ENCODE results near the gene TSNAX. TPM values are rescaled to one million over a fixed set of nuclear protein-coding genes. Genes with fewer than 3 reads are reported as not detected.
"Not testable (repeated sequence)": the region's sequence is repeated elsewhere in the genome, so short reads cannot be mapped to it uniquely, and the experiment has no call there.

Gene TSNAX
- total RNA-seq, result 36.0 TPM

DNA sequence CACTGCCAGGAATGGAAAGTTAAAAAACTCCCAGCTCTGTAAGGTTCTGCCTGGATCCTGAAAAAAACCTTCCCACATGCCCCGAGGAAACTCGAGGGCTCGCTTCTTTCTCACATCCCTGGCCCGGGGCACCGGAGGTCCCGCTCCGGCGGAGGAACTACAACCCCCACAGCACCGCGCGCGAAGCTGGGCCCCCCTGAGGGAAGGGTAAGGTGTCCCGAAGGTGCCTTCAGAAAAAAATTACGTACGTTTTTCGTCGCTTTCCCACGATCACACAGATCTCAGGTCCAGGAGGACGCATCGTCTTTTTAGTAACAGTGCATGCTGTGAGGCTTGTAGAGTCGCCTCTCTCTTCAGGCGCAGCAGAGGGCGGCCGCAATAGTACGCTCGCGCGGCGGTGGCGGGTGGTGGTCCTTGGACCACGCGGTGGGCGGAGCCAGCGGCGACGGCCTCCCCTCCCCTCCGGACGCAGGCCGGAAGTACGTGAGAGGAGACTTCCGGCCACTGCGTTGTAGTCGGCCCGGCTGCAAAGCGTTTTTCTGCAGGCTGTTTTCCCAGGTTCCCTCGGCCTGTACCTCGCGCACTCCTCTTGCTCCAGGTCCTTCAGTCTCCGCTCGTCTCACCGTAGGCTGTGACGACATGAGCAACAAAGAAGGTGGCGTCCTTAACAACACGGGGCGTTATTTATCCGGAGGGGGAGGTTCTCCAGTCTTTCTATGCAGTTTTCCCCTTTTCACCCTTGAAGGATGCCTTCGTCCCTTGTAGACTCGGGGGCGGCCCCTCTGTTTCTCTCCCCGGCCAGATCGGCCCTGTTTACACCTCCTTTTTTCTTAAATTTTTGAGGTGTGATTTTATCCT is at the start of gene TSNAX:
TSS of gene TSNAX (plus strand) at position 498 of the 858 bp plus-strand sequence. CDS start at position 640, 142 bp downstream.
- peak; percentile 93 for DNase-seq

DNA sequence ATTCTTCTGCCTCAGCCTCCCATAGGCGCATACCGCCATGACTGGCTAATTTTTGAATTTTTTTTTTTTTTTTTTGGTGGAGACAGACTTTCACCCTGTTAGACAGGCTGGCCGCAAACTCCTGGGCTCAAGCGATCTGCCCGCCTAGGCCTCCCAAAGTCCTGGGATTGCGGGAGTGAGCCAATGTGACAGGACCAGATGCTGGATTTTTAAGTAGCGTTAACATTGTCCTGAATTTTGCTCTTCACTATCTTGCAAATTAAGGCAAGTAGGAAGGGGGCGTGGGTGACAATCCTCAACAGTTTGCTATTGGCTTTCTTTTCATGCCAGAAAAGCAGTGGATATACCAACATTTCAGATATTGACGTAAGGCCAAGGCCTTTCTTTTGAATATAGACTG is 49.7 kb upstream of the TSNAX start:
- no peak for DNase-seq

GRCh38 chr1:231480008-231480407 is 48.5 kb upstream of the TSNAX start:
- no peak for DNase-seq

DNA sequence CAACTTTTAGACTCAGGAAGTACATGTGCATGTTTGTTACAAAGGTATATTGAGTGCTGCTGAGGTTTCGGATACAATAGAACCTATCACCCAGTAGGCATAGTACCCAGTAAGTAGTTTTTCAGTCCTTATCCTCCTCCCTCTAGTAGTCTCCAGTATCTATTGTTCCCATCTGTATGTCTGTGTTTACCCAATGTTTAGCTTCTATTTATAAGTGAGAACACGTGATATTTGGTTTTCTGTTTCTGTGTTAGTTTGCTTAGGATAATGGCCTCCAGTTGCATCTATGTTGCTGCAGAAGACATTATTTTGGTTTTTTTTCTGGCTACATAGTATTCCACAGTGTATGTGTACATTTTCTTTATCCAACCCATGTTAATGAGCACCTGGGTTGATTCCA is 47.2 kb upstream of the TSNAX start:
- no peak for DNase-seq

DNA sequence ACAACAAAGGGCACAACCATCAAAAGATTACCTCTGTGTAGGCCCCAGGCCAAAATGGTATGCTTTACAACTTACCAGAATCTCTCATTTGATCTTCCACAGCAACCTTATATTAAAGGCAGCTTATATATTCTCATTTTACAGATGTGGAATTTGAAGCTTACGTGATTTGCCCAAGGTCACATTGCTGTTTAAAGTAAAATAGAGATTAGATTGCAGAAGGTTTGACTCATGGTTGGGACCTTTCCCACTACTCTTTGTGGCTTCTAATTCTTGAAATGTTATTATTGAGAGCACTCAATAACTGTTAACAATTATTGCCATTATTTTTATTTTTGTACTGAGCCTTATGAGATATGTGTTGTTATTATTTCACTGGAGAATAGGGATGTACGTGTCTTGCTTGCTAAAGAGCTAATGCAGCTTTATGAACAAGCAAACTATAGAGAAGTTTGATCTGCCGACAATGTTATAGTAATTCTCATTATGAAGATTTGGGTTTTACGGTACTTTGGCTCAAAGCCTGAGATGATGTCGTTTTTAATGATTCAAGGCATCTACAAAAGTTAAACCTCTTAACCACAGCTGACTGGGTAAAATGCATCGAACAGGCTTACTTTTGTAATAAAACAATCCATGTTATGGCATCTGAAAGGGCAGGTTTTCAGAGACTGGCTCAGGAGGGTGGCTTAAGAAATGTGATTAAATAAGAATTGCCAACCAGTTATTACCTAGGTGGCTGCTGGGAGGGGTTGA is 43.3 kb upstream of the TSNAX start:
- no peak for DNase-seq

DNA sequence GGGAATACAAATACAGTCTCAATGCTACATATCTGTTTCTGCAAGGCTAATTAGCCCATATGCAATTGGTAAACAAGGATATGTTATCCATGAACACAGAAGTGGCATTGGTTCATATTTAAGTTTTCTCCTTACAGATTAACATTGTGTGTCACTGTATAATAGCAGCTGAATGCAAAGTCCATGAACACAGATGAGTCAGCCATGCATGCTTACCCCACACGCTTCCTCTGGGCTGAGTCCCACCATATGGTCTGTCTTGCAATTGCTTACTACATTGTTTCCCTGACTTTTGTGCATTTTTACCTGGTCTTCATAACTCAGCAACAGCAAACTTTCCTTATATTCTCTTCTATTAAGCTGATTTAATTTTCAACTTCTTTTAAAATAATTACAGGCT is 41.5 kb upstream of the TSNAX start:
- DNase-seq, result no peak

GRCh38 chr1:231487910-231488309 is 40.6 kb upstream of the TSNAX start:
- DNase-seq, result no peak

DNA sequence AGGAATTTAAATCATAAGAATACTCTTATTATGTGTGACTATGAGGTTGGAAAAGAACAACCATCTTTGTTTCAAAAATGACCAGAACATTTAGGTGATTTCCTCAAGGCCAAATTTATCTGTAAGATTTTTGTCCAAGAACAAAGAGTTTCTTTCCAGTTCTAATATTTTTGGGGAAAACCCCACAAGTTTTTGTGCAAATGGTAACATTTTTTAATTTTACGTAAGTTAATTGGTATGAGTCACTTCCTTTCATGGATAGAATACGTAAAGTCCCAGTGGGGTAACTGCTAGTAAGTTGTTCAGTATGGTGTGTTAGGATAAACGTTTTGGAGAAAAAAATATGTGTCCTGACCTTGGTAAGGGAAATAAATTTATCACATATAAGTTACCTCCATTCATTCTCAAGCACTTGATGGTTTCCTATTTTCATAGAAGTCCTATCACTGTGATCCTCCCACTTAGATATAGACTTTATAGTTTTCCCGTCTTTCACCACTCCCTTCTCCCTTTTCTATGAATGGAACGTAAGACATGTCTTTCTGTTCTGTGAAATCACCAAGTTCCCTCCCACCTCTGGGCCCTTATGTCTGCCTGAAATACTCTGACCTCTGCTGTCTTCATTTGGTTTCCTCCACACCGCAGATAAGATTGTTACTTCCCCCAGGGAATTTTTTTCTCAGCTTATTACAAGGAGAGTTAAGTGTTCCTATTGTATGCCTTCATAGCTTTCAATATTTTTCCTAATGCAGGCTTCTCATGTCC is 34.9 kb upstream of the TSNAX start:
- no peak for DNase-seq

DNA sequence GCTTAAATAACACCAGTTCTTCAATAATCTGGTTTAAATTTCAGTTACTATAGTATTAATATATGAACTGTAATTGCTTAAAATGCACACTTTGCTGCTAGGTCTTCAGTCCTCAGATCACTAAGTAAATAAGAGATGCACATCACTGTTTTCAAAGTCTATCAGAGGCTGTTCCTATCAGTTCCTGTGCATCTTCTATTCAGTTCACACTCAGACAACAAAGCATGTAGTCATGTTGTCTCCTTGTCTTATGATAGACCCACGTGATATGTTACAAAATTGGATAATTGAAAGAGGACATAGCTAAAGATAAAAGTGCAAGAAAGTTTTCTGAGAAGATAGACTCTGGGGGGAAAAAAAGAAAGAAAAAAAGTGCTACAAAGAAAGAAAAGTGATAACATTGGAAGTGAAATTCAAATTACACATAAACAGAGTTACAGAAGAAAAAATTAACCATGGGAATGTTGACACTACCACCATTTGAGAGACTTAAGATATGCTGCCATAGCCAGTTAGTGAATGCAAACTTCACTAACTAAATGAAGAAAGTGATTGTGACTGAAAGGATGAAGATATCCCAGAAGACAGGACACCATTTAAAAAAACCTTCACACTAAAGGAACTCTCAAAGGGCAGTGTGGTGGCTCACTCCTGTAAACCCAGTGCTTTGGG is 33.9 kb upstream of the TSNAX start:
- no peak for DNase-seq

DNA sequence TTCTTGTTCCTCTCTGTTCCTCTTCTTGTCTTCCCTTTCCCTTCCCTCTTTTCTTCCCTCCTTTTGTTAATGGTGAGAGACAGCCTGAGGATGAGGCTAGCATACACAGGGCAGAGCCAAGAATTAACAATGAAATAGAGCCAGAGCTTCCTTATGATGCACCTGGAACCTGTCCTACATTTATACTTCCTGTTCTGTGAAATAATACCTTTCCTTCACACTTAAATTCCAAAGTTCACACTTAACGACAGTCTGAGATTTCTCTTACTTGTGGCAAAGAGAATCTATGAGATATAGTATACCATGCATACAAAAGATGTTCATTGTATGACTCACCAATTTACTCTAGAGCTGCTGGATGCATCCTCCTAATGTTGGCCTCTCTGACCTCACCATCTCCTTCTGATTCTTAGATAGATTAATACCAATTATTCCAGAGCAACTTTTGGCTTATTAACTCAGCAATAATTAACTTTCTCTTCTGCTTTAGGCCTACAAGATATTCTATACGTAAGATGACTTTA is 30.8 kb upstream of the TSNAX start:
- DNase-seq, result no peak

DNA sequence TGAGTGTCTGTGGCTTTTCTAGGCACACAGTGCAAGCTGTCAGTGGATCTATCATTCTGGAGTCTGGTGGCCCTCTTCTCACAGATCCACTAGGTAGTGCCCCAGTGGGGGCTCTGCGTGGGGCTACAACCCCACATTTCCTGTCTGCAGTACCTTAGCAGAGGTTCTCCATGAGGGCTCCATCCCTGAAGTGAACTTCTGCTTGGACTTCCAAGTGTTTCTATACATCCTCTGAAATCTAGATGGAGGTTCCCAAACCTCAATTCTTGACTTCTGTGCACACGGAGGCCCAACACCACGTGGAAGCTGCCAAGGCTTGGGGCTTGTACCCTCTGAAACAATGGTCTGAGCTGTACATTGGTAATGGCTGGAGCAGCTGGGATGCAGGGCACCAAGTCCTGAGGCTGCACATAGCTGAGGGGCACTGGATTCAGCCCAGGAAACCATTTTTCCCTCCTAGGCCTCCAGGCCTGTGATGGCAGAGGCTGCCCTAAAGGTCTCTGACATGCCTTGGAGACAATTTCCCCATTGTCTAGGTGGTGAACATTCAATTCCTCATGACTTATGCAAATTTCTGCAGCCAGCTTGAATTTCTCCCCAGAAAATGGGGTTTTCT is 29.2 kb upstream of the TSNAX start:
- DNase-seq, result no peak

DNA sequence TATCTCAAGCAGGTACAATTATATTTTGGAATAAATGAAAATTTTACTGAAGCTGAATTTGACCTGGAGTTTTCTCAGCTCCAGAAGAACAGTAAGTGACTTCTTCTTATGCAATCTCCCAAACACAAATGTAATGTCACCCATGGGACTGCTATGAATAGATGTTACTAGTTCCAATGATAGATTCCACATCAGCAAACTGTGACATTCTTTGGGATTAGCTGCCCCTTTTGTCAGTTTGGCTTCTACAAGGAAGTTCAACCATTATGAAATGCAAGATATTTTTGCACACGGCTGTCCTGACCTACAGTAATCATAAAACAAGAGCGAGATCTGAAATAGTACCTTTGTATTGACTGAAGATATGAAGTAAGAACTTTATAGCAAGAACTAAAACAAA is 27.8 kb upstream of the TSNAX start:
- DNase-seq, result no peak

GRCh38 chr1:231503168-231503567 is 25.3 kb upstream of the TSNAX start:
- not testable (repeated sequence) for DNase-seq

- no peak for DNase-seq
These were observed 20.8 kb upstream of the TSNAX start for GRCh38 chr1:231507476-231508355.

- no peak for DNase-seq
These were observed 20.0 kb upstream of the TSNAX start for GRCh38 chr1:231508497-231508896.

DNA sequence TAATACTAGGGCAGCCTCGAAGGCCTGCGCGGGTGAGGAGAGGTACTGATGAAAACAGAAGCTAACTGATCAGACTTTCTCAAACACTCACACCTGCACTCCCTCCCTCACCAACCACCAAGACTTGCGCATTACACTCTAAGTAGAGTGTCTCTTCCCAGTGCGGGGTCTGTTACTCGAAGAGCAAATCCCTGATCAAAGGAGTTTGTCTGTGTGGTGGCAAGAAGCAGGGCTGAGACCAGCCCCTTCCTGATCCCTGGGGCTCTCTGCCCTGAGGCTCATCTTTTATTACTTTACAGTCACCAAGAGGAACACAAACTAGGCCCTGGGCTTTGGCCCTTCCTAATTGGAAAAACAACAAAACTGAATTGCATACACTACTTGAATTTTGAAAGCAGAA is 19.5 kb upstream of the TSNAX start:
- no peak for DNase-seq

- DNase-seq, result no peak
These were observed 16.2 kb upstream of the TSNAX start for GRCh38 chr1:231512147-231512698.

GRCh38 chr1:231515748-231516147 is 12.7 kb upstream of the TSNAX start:
- DNase-seq, result no peak

- no peak for DNase-seq
These were observed 11.4 kb upstream of the TSNAX start for GRCh38 chr1:231517076-231517475.

- DNase-seq, result no peak
These were observed 9.9 kb upstream of the TSNAX start for GRCh38 chr1:231518485-231519034.

Data from skin of body (tissue), 2 donors.